ENCODE results near the gene RGS9BP.
"Not testable (repeated sequence)": the region's sequence is repeated elsewhere in the genome, so short reads cannot be mapped to it uniquely, and the experiment has no call there.

RGS9BP gene

DNA sequence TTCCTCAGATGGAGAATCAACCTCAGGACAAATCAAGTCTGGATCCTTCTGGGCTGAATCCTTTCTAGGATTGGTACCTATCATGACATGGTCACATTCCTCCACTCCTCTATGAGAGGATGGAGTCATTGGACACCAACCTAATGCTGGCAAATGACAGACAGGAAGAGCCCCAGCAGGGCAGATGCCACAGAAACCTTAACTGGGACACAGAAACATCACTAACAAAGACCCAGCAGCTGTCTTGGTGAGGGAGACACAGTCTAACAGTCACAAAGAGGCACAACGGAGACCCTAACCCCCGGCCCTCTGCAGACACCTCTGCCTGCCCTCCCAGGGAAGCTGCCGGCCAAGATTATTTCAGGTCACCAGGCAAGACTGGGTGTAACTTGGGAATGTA, 2.8 kb upstream of the RGS9BP start:
- no peak for FAIRE-seq

DNA sequence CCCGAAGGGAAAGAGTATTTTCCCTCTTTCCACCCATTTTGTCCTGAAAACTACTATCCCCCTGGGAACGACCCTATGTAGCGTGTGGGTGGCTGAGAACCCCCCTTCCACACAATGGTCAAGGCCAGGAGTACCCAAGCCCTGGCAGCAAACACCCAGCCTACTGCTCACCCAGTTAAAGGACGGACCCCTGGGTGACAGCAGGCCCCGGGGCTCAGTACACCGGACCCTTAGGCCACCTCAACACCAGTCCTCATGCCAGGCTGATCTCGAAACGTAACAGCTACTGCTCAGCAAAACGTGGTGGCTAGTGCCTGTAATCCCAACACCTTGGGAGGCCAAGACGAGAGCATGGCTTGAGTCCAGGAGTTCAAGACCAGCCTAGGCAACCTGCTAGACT, 2.1 kb upstream of the RGS9BP start:
- FAIRE-seq: no peak

DNA sequence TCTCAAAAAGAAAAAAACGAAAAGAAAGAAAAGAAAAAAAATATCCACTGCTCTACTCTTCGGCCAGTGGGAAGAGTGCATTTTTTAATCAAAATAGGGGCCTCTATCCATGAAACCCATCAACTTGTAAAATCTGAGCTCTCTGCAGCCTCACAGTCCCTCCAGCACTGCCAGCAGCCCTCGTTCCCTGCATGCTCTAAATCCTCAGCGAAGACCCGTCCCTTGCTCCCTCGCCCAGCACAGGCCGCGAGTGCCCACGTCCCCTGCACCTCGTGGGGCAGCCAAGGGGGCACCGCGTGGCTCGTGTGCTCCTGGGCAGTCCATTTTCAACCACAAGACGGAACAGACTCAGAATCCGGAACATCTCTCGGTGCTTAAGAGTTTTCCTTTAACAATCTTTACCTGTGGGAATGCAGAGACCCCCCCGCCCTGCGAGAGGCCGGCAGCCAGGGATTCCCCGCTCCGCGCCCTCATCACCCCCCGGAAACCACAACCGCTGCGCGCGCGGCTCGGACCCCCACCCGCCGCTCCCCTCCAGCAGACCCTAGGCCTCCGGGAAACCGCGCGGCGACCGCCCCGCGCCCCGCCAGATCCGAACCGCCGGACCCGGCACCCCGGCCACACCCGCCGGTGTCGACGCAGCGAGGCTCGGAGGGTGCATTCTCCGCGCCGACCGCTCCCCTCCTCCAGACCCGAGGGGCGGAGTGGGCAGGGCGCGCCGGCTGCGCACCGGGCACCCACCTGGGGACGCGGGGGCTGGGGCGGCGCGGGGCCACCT, 1.3 kb upstream of the RGS9BP start:
- no peak for FAIRE-seq

GRCh38 chr19:32674931-32675719, 523 bp upstream of the RGS9BP start, which contains the start of gene ANKRD27:
TSS of gene ANKRD27 (minus strand) at chr19:32675180. CDS start at chr19:32659015, 16,165 bp downstream.
- FAIRE-seq: peak; percentile 94

DNA sequence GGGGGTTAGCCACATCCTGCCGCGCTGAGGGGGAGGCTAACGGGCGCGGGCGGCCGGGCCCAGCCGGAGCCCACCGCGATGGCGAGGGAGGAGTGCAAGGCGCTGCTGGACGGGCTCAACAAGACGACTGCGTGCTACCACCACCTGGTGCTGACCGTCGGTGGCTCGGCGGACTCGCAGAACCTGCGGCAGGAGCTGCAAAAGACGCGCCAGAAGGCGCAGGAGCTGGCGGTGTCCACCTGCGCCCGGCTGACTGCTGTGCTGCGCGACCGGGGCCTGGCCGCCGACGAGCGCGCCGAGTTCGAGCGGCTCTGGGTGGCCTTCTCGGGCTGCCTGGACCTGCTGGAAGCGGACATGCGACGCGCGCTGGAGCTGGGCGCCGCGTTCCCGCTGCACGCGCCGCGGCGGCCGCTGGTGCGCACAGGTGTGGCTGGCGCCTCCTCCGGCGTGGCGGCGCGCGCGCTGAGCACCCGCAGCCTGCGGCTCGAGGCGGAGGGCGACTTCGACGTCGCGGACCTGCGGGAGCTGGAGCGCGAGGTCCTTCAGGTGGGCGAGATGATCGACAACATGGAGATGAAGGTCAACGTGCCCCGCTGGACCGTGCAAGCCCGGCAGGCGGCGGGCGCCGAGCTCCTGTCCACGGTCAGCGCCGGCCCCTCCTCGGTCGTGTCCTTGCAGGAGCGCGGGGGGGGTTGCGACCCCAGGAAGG, 692 bp downstream of the RGS9BP start:
- no peak for FAIRE-seq

DNA sequence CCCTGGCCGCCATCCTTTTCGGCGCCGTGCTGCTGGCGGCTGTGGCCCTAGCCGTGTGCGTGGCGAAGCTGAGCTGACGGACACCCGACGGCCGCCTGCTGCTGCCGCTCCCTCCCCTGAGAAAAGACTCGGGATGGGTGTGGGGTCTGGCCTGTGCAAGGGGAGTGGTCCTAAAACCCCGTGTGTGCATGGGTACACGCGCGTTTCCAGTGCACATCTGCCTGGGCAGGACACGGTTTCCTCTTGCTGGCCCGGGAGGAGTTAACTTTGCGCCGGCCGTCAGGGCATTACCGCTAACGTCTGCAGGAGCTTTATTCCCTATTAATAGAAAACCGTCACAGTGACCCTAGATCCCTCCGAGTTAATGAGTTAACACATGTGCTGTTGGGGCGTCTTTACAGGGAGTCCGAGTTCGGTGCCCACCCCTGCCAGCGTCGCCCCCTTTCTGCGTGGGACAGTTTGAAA, 1.3 kb downstream of the RGS9BP start:
- FAIRE-seq: no peak

DNA sequence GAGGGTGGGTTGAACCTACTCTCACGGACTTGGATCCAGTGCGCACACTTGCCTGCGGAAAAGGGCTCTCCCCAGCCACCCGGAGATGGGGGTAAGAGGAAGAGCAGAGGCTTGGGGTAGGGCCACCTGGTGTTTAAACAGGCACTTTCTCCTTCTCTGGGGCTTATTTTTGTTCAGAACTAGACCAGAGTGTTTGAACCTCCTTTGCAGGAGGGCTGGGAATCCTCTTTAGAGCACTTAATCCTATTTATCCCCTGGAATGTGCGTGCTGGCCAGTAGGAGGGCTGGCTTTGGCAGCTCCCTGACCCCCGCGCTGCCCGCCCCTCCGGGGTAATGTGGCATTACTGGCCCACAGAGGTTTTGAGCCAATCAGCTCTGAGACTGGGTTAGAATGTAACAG, 2.0 kb downstream of the RGS9BP start:
- FAIRE-seq: no peak

GRCh38 chr19:32680986-32681385, 5.3 kb downstream of the RGS9BP start:
- FAIRE-seq: no peak

DNA sequence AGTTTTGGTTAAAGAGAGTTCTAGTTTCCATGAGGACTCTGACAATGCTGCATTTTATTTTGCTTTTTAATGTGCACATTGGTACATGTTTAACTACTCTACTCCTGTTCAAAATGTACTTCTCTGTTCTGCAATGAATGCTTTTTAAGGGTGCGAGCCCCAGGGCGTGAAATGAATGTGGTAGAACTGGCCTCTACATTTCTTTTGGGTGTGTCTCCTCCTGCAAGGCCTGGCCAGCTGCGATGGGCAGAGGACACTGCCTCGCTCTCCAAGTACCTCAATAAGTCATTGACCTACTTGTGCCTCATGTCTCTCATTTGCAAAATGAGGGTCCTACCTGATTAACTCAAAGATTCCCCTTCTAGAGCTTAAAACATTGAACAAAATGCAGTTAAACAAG, 6.7 kb downstream of the RGS9BP start:
- no peak for FAIRE-seq

- FAIRE-seq: no peak
These were observed 11.3 kb downstream of the RGS9BP start for GRCh38 chr19:32686847-32687475.

GRCh38 chr19:32687681-32688080, 12.0 kb downstream of the RGS9BP start:
- no peak for FAIRE-seq

- FAIRE-seq: no peak
These were observed 12.7 kb downstream of the RGS9BP start for GRCh38 chr19:32688311-32688710.

GRCh38 chr19:32691291-32691951, 15.8 kb downstream of the RGS9BP start, which contains the start of gene NUDT19:
TSS of gene NUDT19 (plus strand) at chr19:32691821. CDS start at chr19:32691961, 140 bp downstream.
- FAIRE-seq: no peak

DNA sequence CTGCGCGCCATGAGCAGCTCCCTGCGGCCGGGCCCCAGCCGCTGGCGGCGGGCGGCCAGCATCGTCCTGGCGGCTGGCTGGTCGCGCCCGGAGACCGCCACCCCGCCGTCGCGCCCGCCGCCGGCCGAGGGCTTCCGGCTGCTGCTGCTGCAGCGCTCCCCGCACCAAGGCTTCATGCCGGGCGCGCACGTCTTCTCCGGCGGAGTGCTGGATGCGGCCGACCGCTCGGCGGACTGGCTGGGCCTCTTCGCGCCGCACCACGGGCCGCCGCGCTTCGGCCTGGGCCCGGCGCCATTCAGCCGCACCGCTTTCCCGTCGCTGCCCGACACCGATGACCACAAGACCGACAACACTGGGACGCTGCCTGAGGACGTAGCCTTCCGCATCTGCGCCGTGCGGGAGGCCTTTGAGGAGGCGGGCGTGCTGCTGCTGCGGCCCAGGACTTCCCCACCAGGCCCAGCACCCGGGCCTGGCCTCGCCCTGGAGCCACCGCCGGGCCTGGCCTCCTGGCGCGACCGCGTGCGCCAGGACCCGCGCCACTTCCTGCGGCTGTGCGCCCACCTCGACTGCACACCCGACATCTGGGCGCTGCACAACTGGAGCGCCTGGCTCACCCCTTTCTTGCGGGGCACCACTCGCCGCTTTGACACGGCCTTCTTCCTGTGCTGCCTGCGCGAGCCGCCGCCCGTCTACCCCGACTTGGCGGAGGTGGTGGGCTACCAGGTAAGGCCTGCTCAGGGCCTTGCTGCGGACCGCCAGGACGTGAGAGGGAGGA, 16.5 kb downstream of the RGS9BP start:
- no peak for FAIRE-seq

- no peak for FAIRE-seq
These were observed 17.0 kb downstream of the RGS9BP start for GRCh38 chr19:32692727-32693061.

DNA sequence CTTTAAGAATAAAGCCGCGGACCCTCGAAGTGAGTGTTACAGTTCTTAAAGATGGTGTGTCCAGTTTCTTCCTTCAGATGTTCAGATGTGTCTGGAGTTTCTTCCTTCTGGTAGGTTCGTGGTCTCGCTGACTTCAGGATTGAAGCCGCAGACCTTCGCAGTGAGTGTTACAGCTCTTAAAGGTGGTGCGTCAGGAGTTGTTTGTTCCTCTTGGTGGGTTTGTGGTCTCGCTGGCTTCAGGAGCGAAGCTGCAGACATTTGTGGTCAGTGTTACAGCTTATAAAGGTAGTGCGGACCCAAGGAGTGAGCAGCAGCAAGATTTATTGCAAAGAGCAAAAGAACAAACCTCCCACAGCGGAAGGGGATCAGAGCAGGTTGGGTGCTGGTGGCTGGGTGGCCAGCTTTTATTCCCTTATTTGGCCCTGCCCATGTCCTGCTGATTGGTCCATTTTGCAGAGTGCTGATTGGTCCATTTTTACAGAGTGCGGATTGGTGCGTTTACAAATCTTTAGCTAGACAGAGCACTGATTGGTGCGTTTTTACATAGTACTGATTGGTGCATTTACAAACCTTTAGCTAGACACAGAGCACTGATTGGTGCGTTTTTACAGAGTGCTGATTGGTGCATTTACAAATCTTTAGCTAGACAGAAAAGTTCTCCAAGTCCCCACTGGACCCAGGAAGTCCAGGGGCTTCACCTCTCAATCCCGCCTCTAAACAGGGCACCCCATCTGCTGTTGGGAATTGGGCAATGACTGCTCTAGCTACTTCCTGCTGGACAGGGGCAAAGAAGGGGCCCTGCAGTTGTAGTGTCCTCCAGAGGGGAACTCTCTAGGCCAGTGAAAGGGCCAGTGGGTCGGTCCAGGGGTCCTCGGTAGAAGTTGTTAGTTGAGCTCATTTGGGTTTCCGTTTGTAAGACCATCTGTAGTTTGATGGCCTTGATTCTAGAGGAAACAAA, 17.8 kb downstream of the RGS9BP start:
- not testable (repeated sequence) for FAIRE-seq

GRCh38 chr19:32694316-32694715, 18.7 kb downstream of the RGS9BP start:
- FAIRE-seq: not testable (repeated sequence)

- not testable (repeated sequence) for FAIRE-seq
These were observed 19.2 kb downstream of the RGS9BP start for GRCh38 chr19:32694851-32695250.

DNA sequence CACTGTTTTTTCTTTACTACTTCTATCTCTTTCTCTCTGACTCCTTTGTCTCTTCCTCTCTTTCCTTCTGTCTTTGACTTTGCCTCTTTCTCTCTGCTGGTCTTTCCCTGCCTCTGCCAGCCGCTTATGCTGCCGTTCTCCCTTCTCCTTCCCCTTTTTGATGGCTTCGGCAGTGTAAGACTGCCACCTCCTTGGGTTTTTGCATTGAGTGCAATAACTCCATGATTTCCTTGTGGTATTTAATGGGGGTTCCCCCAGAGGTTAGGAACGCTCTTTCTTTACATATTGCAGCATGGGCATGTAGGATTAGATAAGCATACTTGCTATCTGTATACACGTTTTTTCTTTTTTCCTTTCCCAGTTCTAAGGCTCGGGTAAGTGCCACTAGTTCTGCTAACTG, 19.9 kb downstream of the RGS9BP start:
- FAIRE-seq: not testable (repeated sequence)

DNA sequence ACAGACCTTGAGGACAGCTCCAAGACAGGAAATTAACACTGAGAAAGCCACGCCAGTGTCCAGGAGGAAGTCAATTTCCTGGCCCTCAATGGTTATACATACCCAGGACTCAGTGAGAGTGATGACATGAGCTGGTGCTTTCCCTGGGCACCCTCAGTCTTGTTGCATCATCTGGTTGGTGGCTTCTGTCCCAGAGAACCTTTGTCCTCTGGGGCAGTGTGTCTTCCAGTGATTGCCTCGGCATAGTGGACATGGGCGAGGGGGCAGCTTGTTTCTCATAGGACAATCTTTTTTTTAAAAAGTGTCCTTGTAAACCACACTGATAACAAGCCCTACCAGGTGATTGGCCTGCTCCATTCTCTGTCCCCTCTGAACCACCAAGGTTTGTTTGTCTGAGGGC, 21.1 kb downstream of the RGS9BP start:
- FAIRE-seq: not testable (repeated sequence)

All from A204.1 (cell line).